ENCODE measurements around the gene CAPN9.

GRCh38 chr1:230778916-230779590 lies 31.9 kb downstream of the CAPN9 start:
- TF ChIP-seq TAF1 (IDR thresholded peaks at IDR 0.05; ENCODE audit: borderline replicate concordance, low read depth, low read length) (no peak), POLR2A (IDR thresholded peaks at IDR 0.05; ENCODE audit: low read depth, low read length) (no peak), POLR2AphosphoS5 (IDR thresholded peaks at IDR 0.05; ENCODE audit: low read depth, low read length) (no peak)

Data from GM12892 (cell line).